Left lobe of liver (tissue), 2 donors: Measurements from ENCODE around the gene NXPH4. TPM values are rescaled to one million over a fixed set of nuclear protein-coding genes. Genes with fewer than 3 reads are reported as not detected.

Source experiments
- ATAC-seq: fragments of 200-7000 bp; cut with Tn5 transposase; one replicate; pipeline ENCODE4 v1.9.1; 2020; ENCODE audit warnings: mild to moderate bottlenecking, moderate library complexity
- DNase-seq: peaks from one replicate; pipeline ENCODE4 v3.0.0-alpha.2; 2020; ENCODE audit warnings: low spot score
- total RNA-seq: library from RNA; stranded (reverse); gene quantifications from one replicate; pipeline ENCODE4 v1.2.1, GENCODE V29; 2021
- donor health status: DM: no; HTN: no; CAD: no; lungs with moderate emphysema.
- donor health status: DM: no; HTN: yes; CAD: no.

Gene NXPH4
- total RNA-seq, 1 donor from 2014 or later, result 0.13 TPM

GRCh38 chr12:57216921-57217879 lies 606 bp downstream of the NXPH4 start:
- no peak for ATAC-seq
- DNase-seq, result no peak

DNA sequence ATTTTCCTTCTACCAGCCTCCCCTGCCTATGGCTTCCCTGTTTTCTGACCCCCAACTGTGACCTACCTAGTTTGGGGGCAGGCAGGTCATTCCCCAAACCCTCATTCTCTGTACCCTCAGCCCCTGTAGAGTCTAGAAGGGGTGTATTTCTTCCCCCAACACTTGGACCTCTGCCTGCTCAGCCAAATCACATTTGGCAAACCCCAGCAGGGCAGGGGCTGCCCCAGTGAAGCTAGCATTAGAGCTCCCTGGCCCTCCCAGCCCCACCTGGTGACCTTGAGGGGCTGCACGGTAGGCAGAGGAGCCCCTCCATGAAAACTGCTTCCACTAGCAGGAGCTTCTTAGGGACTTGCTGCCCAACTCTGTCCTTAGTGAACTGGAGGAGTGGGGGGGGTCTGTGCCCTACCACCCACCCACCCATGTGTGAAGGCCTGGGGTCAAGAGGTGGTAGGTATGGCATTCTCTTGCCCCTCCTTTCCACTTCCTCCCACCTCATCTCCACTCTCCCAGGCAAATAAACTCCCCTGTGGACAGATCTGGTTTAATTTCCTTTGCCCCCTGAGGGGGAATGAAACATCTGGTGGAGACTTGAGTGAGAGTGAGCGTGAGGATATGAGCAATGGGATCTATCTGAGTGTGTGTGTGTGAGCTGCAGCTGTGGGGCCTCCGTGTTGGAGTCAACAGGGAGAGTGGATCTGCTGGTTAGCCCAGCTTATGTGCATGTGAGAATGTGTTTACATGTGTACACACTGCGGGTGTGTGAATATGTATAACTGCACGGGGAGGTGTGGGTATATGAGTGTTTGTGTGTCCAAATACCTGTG lies 1.6 kb downstream of the NXPH4 start:
- ATAC-seq (no peak), DNase-seq (no peak)

DNA sequence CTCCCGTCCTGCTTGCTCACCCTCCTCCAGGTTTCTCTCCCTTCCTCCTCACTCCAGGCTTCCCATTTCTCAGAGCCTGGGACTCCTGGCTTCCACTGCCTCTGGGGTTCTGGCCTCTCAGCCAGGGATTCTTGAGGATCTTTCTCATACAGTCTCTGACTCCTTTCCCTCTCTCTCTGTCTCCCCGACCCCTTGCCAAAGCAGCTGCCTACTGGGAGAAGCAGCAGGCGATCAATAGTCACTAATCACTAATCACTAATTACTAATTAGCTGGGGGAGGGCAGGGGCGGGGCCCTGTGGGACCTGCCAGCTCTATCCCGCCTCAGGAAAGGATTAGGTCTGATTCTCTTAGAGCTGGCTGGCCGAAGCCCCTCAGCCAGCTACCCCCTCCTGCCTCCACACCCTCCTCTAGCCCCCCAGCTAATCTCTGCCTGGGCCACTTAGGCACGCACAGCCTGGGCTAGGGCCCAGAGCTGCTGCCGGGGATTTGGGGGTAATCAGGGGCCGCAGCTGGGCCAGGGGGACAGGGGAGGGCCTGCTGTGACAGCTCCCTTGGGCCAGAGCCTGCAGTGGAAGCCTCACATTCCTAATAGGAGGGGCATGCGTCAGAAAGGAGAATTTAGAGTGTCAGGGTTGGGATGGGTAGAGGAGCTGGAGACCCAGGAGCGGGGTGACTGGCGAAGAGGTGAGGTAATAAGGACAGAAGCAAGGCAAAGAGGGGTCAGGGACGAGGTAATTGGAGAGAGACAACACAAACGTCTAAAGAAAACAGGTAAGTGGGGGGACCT lies 2.8 kb downstream of the NXPH4 start:
- no peak for ATAC-seq
- no peak for DNase-seq

- DNase-seq (no peak), ATAC-seq (no peak)
Measured at GRCh38 chr12:57219993-57220754, 3.6 kb downstream of the NXPH4 start.

DNA sequence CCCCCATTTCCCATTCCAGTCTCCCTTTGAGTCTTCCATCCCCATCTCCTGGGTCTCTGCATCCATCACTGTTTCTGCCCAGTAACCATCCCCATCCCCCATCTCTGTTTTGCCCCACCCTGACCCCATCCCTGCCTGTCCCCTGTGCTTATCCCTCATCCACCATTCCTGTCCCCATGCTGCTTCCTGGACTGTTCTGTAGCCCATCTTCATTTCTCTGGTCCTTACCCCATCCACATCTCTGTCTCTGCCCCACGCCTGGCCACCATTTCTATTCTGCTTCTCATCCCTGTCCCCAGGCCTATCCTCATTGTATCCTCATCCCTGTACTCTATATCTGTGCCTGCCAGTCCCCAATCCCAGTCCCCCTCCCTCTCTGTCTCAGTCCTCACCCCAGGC lies 4.2 kb downstream of the NXPH4 start:
- no peak for DNase-seq
- ATAC-seq, result no peak

DNA sequence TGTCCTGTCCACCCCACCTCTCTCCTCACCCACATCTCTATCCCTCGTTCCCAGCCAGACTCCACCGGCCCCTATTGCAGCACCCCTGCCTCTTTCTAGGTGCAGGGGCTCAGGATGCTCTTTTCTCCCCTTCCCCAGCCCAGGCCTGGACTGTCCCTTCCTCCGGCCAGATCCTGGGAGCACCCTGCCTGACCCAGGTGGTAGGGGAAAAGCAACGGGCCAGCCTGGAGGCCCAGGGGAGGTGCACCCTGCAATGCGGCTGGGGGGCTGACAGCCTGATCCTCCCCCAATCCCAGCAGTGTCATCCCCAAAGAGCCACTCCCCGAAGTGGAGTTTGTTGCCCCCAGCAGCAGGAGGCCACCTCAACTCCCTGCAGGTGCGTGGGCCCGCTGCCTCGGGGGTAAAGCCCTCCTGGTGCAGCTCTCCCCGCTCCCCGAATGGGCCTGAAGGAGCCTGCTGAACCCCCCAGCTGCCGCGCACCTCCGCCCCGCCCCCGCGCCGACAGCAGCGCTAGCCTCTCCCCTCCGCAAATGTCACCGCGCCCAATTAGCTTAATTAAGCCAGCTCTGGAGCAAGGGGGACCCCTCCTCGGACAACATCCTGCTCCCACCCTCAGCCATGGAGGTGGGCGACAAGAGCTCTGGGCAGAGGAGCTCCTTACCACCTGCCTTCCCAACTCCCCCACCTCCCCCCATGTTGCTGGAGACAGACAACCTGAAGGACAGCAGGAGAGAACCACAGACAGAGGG lies 4.7 kb downstream of the NXPH4 start:
- ATAC-seq (no peak), DNase-seq (no peak)

GRCh38 chr12:57222286-57223190 lies 5.9 kb downstream of the NXPH4 start:
- ATAC-seq (no peak), DNase-seq (no peak)

DNA sequence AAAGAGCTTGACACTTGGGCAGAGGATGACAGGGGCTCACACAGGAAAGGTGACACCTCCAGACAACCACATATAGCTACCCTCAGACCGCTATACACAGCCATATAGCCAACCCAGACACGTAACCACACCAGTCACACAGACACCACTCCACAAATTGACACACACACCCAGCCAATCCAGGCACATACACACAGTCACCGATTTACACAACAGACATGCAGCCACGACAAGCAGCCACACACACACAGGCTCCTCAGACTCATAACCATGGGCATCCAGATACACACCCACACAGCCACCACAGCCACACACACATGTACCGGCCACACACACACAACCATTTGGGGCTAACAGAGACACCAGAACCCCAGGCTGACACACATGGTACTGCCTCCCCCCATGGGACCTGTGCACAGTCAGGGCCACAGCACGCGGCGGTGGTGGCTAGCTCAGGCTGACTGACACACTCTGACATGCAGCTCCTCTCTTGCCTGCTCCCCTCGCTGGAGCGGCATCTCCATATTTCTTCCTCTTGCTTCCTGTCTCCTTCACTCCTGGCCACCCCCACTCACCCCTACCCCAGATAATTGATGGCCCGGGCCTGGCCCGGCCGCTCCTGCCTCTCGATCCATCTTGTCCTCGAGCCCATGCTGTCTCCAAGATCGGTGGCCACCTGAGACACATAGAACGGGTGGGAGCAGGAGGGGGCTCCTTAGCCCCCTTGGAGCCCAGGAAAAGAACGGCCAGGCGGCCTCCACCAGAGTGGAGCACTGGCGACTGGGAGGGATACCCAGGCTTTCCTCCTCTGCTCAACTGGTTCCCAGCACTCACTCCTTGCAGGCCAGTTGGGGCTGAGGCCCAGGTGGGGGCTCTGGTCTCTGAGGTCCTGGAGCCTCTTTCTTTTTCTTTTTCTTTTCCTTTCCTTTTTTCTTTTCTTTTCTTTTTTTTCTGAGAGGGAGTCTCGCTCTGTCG lies 6.9 kb downstream of the NXPH4 start:
- DNase-seq (no peak), ATAC-seq (no peak)

DNA sequence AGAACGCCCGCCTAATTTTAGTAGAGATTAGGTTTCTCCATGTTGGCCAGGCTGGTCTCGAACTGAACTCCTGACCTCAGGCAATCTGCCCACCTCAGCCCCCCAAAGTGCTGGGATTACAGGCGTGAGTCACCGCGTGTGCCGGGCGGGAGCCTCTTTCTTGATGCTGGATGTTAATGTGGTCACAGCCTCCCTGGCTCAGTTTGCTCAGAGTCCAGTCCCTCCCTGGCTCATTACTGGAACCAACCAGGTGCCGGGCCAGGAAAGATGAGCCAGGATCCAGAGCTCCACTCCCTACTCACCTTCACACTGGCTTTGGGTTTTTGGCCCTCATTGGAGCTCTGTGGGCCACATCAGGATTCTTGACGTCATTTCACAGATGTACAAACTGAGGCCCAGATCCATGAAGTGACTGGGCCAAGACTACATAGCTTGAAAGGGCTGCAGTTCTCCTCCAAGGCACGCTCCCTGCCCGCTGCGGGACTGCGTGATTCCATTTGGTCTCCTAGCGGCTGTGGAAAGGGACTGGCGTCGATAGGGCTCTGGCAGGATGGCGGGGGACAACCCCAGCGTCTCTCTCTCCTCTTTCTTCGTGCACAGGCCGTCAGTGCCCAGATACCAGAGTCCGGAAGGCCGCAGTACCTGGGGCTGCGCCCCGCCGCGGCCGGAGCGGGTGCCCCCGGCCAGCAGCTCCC lies 7.8 kb downstream of the NXPH4 start:
- DNase-seq, result no peak
- no peak for ATAC-seq

DNA sequence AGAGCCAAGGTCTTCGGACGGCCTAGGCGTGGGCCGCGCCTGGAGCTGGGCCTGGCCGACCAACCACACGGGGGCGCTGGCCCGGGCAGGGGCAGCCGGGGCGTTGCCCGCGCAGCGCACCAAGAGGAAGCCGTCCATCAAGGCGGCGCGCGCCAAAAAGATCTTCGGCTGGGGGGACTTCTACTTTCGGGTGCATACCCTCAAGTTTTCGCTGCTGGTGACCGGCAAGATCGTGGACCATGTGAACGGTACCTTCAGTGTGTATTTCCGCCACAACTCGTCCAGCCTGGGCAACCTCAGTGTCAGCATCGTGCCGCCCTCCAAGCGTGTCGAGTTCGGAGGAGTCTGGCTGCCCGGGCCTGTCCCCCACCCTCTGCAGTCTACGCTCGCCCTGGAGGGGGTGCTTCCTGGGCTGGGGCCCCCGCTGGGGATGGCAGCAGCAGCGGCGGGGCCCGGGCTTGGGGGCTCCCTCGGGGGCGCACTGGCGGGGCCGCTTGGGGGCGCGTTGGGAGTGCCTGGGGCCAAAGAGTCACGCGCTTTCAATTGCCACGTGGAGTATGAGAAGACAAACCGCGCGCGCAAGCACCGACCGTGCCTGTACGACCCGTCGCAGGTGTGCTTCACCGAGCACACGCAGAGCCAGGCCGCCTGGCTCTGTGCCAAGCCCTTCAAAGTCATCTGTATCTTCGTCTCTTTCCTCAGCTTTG lies 8.5 kb downstream of the NXPH4 start:
- DNase-seq (peak; percentile 78), ATAC-seq (peak; percentile 80)

DNA sequence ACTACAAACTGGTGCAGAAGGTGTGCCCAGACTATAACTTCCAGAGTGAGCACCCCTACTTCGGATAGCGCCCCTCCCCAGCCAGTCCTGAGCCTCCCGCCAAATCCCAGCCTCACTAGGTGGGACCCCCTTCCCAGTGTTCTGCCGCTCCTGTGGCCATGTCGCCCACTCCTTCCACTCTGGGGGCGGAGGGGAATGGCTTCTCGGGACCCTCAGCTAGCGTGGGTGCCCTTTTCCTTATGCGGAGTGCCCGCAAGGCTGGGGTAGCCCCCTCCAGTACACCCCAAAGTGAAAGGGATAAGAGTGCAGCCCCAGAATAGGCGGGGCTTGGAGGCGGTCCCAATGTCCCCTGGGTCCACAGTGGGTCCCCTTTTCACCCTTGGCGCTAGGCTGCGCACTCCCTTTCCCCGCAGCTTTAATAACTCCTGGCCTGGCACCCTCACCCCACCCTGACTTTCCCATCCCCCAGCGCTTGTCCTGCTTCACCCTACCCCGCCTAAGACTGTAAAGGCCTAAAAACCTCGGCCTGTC lies 9.2 kb downstream of the NXPH4 start:
- DNase-seq (no peak), ATAC-seq (no peak)

GRCh38 chr12:57226588-57227314 lies 10.2 kb downstream of the NXPH4 start:
- ATAC-seq (no peak), DNase-seq (no peak)

DNA sequence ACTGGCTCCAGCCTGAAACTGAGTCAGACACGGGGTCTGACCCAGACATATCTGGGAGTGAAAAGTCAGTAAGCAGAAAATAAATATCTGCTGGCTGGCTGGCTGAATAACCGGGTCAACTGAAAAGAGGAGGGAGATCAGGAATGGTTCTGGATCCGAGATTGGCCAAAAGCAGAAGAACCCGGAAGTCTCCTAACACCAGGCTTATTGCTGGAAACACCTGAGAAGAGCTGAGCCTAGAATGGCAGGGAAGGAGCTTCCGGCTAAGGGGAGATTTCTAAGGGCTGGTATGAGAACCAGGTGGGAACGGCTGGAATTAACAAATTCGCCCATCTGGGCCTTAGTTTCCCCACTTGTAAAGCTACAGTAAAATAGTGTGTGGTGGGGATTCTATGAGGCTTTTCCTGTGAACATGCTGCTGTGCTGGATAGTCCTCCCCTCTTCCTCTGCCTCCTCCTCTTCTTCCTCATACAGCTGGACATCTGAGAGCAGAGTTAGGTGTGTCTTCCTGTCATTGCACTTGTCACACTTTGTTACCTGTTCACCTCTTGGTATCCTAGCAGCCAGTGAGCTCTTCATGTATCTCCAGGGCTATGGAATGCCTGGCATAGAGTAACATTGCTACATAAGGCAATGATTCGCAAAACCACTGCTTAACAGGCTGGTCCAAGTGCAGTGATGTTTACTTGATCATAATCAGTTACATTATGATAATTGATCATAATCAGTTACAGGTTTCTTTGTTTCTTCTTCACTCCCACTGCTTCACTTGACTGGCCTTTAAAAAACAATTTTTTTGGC lies 10.9 kb downstream of the NXPH4 start:
- DNase-seq, result no peak
- ATAC-seq, result no peak

- ATAC-seq (no peak), DNase-seq (no peak)
Measured at GRCh38 chr12:57229046-57229633, 12.5 kb downstream of the NXPH4 start.
